ENCODE results near the gene NHLRC2. TPM values are rescaled to one million over a fixed set of nuclear protein-coding genes. Genes with fewer than 3 reads are reported as not detected.

NHLRC2 gene
- total RNA-seq, 1 donor from 2014 or later, result 33.2 TPM

- DNase-seq, result no peak
Observed at GRCh38 chr10:113866551-113867394, 12.3 kb downstream of the NHLRC2 start.

GRCh38 chr10:113867904-113868303, 13.4 kb downstream of the NHLRC2 start:
- no peak for DNase-seq

GRCh38 chr10:113869789-113870188, 15.3 kb downstream of the NHLRC2 start:
- DNase-seq, result no peak

- no peak for DNase-seq
Observed at GRCh38 chr10:113872139-113873030, 17.9 kb downstream of the NHLRC2 start.

- DNase-seq, result no peak
Observed at GRCh38 chr10:113875212-113875611, 20.8 kb downstream of the NHLRC2 start.

- no peak for DNase-seq
Observed at GRCh38 chr10:113876461-113876860, 22.0 kb downstream of the NHLRC2 start.

GRCh38 chr10:113879691-113880090, 25.2 kb downstream of the NHLRC2 start:
- DNase-seq, result no peak

- DNase-seq, result no peak
Observed at GRCh38 chr10:113880236-113880635, 25.8 kb downstream of the NHLRC2 start.

- DNase-seq, result no peak
Observed at GRCh38 chr10:113882240-113882639, 27.8 kb downstream of the NHLRC2 start.

- DNase-seq, result no peak
Observed at GRCh38 chr10:113889911-113890310, 35.5 kb downstream of the NHLRC2 start.

GRCh38 chr10:113890769-113891168, 36.3 kb downstream of the NHLRC2 start:
- DNase-seq, result no peak

GRCh38 chr10:113891476-113891875, 37.0 kb downstream of the NHLRC2 start:
- no peak for DNase-seq

- DNase-seq, result no peak
Observed at GRCh38 chr10:113893570-113893969, 39.1 kb downstream of the NHLRC2 start.

GRCh38 chr10:113894581-113894980, 40.1 kb downstream of the NHLRC2 start:
- no peak for DNase-seq

- DNase-seq, result no peak
Observed at GRCh38 chr10:113895018-113895417, 40.6 kb downstream of the NHLRC2 start.

GRCh38 chr10:113897693-113898618, 43.5 kb downstream of the NHLRC2 start:
- DNase-seq, result no peak

- DNase-seq, result no peak
Observed at GRCh38 chr10:113899952-113900598, 45.6 kb downstream of the NHLRC2 start.

- DNase-seq, result no peak
Observed at GRCh38 chr10:113905756-113906155, 51.3 kb downstream of the NHLRC2 start.

GRCh38 chr10:113907166-113907565, 52.7 kb downstream of the NHLRC2 start:
- DNase-seq, result no peak

- no peak for DNase-seq
Observed at GRCh38 chr10:113908236-113908635, 53.8 kb downstream of the NHLRC2 start.

GRCh38 chr10:113911113-113911512, 56.7 kb downstream of the NHLRC2 start:
- no peak for DNase-seq

GRCh38 chr10:113911839-113912238, 57.4 kb downstream of the NHLRC2 start:
- no peak for DNase-seq

Data from occipital lobe (tissue), 2 donors.